LHCN-M2 (cell line): ENCODE results near the gene FBXO42. TPM values are rescaled to one million over a fixed set of nuclear protein-coding genes. Genes with fewer than 3 reads are reported as not detected.
"Not testable (repeated sequence)": the region's sequence is repeated elsewhere in the genome, so short reads cannot be mapped to it uniquely, and the experiment has no call there.

ENCODE experiments used
- DNase-seq: peaks from one replicate; pipeline ENCODE4 v3.0.0-alpha.2; 2012; ENCODE audit warnings: low read depth
- total RNA-seq: library from RNA; depleted of rRNA; stranded (reverse); fragments of >200 nt; gene quantifications from 2 replicates; pipeline ENCODE4 v1.2.3, GENCODE V29; 2014

The FBXO42 gene
- total RNA-seq, 1 experiment from 2014 or later, result 14.5 TPM

DNA sequence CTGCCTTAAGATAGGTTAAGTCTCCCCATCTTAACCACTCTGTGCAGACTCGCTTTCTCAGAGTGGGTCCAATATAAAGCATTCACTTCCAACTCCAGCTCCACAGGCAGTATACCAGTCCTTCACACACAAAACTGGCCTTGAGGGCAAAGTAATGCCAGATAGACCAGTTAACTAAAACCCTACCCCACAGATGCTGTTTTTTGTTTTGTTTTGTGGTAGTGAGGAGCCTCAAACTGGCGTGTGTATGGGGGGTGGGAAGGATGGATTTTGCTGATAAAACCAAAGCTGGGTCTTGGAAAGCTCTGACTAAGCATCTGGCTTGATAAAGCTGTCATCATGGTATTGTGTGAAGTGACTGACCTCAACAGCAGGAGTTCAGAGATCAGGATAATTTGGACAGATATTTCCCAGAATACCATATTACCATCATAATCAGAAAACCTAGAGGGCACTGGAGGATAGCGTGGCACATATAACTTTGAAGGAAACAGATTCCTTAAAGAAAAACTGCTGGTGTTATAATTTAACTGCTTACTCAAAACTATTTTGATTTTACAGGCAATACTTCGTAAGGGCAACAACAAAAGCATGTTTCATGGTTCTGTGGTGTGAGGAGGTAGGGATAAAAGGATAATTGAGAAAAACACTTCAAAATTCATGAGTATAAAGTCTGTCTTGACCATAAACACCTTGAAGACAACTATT is 85.7 kb downstream of the FBXO42 start:
- peak; percentile 83 for DNase-seq

DNA sequence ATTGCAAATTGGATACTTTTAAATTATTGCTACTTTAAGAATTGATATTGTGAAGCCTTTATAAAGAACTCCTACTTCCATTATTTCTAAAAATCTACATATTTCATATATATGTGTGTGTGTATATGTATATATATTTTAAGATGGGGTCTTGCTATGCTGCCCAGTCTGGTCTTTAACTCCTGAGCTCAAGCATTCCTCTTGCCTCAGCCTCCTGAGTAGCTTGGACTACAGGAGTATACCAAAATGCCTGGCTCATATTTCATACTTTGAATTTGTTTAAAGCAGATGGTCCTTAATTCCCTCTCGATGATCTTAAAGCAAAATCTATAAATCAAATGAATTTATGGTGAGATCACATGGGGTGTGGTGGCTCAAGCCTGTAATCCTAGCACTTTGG is 90.2 kb downstream of the FBXO42 start:
- no peak for DNase-seq

GRCh38 chr1:16260814-16261213 is 91.5 kb downstream of the FBXO42 start:
- DNase-seq, result no peak

GRCh38 chr1:16258591-16259135 is 93.6 kb downstream of the FBXO42 start:
- no peak for DNase-seq

DNA sequence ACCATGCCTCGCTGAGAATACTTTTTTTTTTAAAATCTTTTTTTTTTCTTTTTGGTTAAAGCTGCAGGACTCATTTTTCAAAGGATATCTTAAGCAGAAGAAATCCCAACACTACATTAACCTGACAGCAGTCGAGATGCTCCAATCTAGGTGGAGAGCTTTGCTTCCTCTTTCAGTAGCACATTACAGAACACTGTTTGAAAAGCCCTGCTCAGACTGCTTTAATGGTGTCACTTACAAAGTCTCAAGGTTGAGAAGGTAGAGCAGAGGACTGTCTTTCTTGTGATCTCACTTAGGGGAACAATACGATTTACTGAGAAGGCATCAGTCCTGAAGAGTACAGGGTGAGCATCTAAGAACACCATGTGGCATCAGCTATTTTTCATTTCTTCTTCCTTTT is 94.3 kb downstream of the FBXO42 start:
- no peak for DNase-seq

GRCh38 chr1:16257556-16257955 is 94.7 kb downstream of the FBXO42 start:
- not testable (repeated sequence) for DNase-seq

DNA sequence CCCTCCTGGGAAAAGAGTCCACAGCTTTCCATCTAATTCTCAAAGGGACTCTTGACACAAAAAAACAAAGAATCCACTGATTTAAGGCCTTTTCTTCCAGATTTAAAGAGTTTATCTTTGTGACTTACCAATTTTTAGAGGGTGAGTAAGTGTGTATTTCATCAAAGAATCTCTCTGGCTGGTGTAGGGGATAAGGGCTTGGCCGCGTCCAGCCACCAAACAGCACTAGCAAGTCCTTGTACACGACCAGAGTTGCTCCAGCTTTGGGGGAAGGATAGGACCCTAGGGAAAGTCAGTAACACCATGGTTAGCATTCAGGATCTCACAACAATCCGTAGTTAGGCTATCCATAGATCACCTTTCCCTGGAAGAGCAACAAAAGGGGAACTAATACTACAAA is 95.8 kb downstream of the FBXO42 start:
- DNase-seq, result no peak

DNA sequence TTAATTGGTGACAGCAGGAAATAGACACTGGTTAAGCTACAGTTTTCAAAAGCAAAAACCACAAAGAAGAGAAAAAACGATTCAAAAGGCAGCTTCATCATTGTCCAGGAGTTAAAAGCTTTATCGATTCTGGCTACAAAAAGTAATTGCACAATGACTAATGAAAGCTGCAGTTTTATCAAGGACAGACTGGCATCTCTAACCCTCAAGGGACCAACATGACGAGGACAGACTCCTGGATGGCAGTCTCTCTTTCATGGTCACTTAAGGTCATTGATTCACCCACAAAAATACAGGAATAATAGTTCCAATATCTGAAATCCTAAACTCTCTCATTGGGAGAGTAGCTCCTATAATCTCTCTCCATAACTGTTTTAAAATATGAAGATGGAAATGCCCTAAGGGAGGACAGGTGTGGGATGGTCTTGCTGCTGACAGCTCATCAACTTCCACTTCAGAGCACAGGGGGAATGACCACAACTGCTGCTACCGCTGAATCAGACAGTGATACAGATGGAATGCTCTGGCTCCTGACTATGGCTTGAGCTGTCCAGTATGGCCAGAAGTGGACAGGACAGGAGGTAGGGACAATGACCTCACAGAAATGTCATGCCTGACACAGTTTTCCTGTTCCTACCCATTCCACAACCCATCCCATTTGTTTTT is 97.9 kb downstream of the FBXO42 start:
- DNase-seq, result peak; percentile 85

- DNase-seq, result no peak
Measured at GRCh38 chr1:16253332-16253922, 98.9 kb downstream of the FBXO42 start.

- DNase-seq, result no peak
Measured at GRCh38 chr1:16252912-16253311, 99.4 kb downstream of the FBXO42 start.

- DNase-seq, result no peak
Measured at GRCh38 chr1:16251381-16251780, 100.9 kb downstream of the FBXO42 start.

- DNase-seq, result peak; percentile 66
Measured at GRCh38 chr1:16250524-16251251, 101.6 kb downstream of the FBXO42 start.

- DNase-seq, result peak; percentile 90
Measured at GRCh38 chr1:16249596-16250241, 102.6 kb downstream of the FBXO42 start.

GRCh38 chr1:16248603-16249516 is 103.4 kb downstream of the FBXO42 start:
- DNase-seq, result peak; percentile 91

- DNase-seq, result no peak
Measured at GRCh38 chr1:16248007-16248436, 104.3 kb downstream of the FBXO42 start.

- no peak for DNase-seq
Measured at GRCh38 chr1:16247441-16247840, 104.8 kb downstream of the FBXO42 start.

DNA sequence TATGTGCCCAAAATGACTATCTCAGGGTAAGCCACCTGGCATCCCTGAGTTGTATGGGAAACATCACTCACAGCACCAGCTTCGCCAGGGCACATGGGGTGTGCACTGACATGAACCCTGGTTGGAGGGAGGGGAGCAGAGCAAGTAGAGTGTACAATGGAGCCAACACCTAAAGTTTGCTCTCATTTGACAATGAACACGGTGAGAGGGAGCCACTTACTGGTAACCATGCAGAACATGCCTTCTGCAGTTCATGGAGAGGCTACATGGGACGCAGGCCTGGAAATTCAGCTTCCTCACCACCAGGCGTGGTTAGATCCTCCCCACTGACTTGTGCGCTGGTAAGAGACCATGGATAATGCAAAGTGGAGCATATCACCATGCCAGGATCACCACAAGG is 105.3 kb downstream of the FBXO42 start:
- no peak for DNase-seq

- DNase-seq, result not testable (repeated sequence)
Measured at GRCh38 chr1:16246239-16246638, 106.0 kb downstream of the FBXO42 start.

DNA sequence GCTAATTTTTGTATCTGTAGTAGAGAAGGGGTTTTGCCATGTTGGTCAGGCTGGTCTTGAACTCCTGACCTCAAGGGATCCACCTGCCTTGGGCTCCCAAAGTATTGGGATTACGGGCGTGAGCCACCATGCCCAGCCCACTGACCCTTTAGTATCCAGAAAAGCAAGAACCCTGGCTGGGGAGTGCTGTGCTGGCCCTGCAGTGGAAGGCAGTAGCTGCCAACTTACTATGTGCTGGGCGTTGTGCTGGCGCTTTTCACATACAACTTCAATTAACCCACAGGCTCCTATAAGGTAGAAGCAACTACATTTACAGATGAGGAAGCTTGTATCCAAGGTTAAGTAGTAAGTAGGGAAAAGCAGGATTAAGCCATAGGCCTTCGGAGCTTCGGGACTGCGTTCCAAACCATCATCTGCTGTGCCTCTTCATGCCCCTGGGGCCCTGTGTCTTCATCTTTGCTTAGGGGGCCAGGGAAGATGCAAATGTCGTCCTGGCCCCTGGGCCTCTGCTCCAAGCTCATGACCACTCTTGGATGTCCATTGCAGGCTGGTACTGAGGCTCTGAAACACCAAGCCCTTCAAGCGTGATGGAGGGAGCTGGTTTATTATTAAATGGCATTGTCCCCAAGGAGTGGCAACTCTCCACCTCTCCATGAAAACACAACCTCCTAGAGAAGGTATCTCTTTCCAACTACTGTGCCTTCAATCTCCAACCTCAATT is 106.6 kb downstream of the FBXO42 start:
- DNase-seq, result no peak
